PC-9 (cell line): ENCODE measurements around the gene IGDCC3. TPM values are rescaled to one million over a fixed set of nuclear protein-coding genes. Genes with fewer than 3 reads are reported as not detected.

Source experiments
- BruUV-seq: library from RNA; stranded (reverse); fragments of 400-500 nt; replicated peaks from 2 replicates; lab custom pipeline; 2021; lab: Mats Ljungman, UMichigan
- CTCF ChIA-PET: fragments of 300-600 bp; sonication (Branson Sonifier 250); formaldehyde crosslinking; loops from one replicate; lab custom pipeline; 2022; ENCODE audit warnings: antibody characterized with exemption; lab: Charles Lee
- POLR2A ChIA-PET: fragments of 300-600 bp; sonication (Branson Sonifier 250); formaldehyde crosslinking; loops from one replicate; lab custom pipeline; 2022; ENCODE audit warnings: antibody characterized with exemption; ENCODE audit not compliant: unreplicated experiment; lab: Charles Lee
- DNase-seq, 2 experiments: peaks; one replicate each; pipeline versions ENCODE4 v3.0.0 to v3.0.0-alpha.2; 2015 to 2022; ENCODE audit warnings: mixed read lengths in 1 of 2
- H2AFZ ChIP-seq: fragments of 200-600 bp; sonication (generic); 2 replicates; pipeline ENCODE4 v1.8.1; 2017; ENCODE audit warnings: antibody characterized with exemption
- H3F3A ChIP-seq: fragments of 200-600 bp; sonication (generic); 2 replicates; pipeline ENCODE4 v1.8.1; 2017; ENCODE audit warnings: antibody characterized with exemption, mild to moderate bottlenecking, low read depth; ENCODE audit not compliant: insufficient read depth
- H3K27ac ChIP-seq: fragments of 200-600 bp; sonication (generic); 2 replicates; pipeline ENCODE4 v1.6.1; 2016; ENCODE audit warnings: mixed run types
- H3K27me3 ChIP-seq: fragments of 200-600 bp; sonication (generic); 2 replicates; pipeline ENCODE4 v1.6.1; 2016; ENCODE audit warnings: low read depth, mixed run types; ENCODE audit not compliant: insufficient read depth
- H3K36me3 ChIP-seq: fragments of 200-600 bp; sonication (generic); 2 replicates; pipeline ENCODE4 v1.6.1; 2016; ENCODE audit warnings: low read depth, mixed run types
- H3K4me1 ChIP-seq: fragments of 200-600 bp; sonication (generic); replicated peaks from 2 replicates; pipeline ENCODE4 v1.6.1; 2016; ENCODE audit warnings: mixed run types; ENCODE audit not compliant: insufficient read depth
- H3K4me2 ChIP-seq: fragments of 200-600 bp; sonication (generic); 2 replicates; pipeline ENCODE4 v1.6.1; 2017; ENCODE audit warnings: mixed run types
- H3K4me3 ChIP-seq: fragments of 200-600 bp; sonication (generic); 2 replicates; pipeline ENCODE4 v1.6.1; 2016; ENCODE audit warnings: mixed run types
- H3K79me2 ChIP-seq: fragments of 200-600 bp; sonication (generic); 2 replicates; pipeline ENCODE4 v1.6.1; 2017; ENCODE audit warnings: low read depth, mixed run types
- H3K9me2 ChIP-seq: fragments of 200-600 bp; sonication (generic); 2 replicates; pipeline ENCODE4 v1.8.1; 2017; ENCODE audit warnings: mild to moderate bottlenecking; ENCODE audit not compliant: insufficient read depth
- H3K9me3 ChIP-seq: fragments of 200-600 bp; sonication (generic); 2 replicates; pipeline ENCODE4 v1.8.1; 2016; ENCODE audit warnings: low read depth; ENCODE audit not compliant: insufficient read depth
- H4K20me1 ChIP-seq: fragments of 200-600 bp; sonication (generic); 2 replicates; pipeline ENCODE4 v1.8.1; 2017; ENCODE audit not compliant: insufficient read depth
- EZH2 ChIP-seq: fragments of 200-600 bp; sonication (generic); IDR thresholded peaks from 2 replicates; pipeline ENCODE4 v1.8.0; 2017; ENCODE audit warnings: antibody characterized with exemption, low read depth
- intact Hi-C: fragments of 100-400 bp; cut with micrococcal nuclease; formaldehyde crosslinking; loops from one replicate; pipeline ENCODE4 v1.10.0; 2022; ENCODE audit not compliant: unreplicated experiment
- total RNA-seq: library from RNA; stranded (reverse); gene quantifications from 2 replicates; pipeline ENCODE4 v1.2.3, GENCODE V29; 2021
- TF ChIP-seq, protein P1 (sequence below): fragments of 200-600 bp; sonication (generic); conservative IDR thresholded peaks from 2 replicates; pipeline ENCODE4 v1.6.1; 2017; ENCODE audit warnings: mixed run types, antibody characterized with exemption, mild to moderate bottlenecking, moderate library complexity

The IGDCC3 gene
- total RNA-seq, 1 experiment from 2014 or later: 0.22 TPM

- no peak overlapping the region for H3K27ac ChIP-seq
- CTCF ChIA-PET: no interaction called here
- intact Hi-C loops: no loop called here
- POLR2A ChIA-PET: no interaction called here
- no TSS peak for BruUV-seq
- DNase-seq: no peak
- no peaks in the 10 kb centered on the region for H3K9me3 ChIP-seq
- no peak overlapping the region for H3K4me2 ChIP-seq
- no peaks in the 10 kb centered on the region for H3K4me1 ChIP-seq
- no peaks in the 10 kb centered on the region for H3K36me3 ChIP-seq
- no peaks in the 10 kb centered on the region for H3K27me3 ChIP-seq
- no peaks in the 10 kb centered on the region for H3F3A ChIP-seq
- H3K9me2 ChIP-seq: no peaks in the 10 kb centered on the region
- H4K20me1 ChIP-seq: no peaks in the 10 kb centered on the region
- no peak overlapping the region for H2AFZ ChIP-seq
- no peak overlapping the region for H3K4me3 ChIP-seq
- no peaks in the 10 kb centered on the region for H3K79me2 ChIP-seq
- no peak for TF ChIP-seq EZH2
- TF ChIP-seq, protein P1, sequence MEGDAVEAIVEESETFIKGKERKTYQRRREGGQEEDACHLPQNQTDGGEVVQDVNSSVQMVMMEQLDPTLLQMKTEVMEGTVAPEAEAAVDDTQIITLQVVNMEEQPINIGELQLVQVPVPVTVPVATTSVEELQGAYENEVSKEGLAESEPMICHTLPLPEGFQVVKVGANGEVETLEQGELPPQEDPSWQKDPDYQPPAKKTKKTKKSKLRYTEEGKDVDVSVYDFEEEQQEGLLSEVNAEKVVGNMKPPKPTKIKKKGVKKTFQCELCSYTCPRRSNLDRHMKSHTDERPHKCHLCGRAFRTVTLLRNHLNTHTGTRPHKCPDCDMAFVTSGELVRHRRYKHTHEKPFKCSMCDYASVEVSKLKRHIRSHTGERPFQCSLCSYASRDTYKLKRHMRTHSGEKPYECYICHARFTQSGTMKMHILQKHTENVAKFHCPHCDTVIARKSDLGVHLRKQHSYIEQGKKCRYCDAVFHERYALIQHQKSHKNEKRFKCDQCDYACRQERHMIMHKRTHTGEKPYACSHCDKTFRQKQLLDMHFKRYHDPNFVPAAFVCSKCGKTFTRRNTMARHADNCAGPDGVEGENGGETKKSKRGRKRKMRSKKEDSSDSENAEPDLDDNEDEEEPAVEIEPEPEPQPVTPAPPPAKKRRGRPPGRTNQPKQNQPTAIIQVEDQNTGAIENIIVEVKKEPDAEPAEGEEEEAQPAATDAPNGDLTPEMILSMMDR: no peak
Measured at GRCh38 chr15:65412556-65412955, 34.8 kb upstream of the IGDCC3 start.

DNA sequence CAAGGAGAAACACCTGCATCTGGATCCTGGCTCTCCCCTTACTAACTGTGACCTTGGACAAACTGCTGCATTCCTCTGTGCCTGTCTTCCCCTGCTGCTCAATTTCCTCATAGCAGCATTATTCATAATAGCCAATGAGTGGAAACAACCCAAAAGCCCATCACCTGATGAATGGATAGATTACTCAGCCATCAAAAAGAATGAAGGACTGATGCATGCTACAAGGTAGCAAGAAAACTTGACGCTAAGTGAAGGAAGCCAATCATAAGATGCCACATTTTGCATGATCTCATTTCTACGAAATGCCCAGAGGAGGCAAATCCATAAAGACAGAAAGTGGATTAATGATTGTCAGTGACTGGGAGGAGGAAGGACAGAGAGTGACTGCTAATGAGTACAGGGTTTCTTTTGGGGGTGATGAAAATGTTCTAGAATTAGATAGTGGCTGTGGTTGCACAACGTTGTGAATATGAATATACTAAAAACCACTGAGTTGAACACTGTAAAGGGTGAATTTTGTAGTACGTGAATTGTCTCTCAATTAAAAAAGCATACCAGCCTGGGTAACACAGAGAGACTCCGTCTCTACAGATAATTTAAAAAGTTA lies 33.8 kb upstream of the IGDCC3 start:
- H3K4me2 ChIP-seq: no peak overlapping the region
- H3K27ac ChIP-seq: no peak overlapping the region
- no peak overlapping the region for H2AFZ ChIP-seq
- CTCF ChIA-PET: no interaction called here
- no peaks in the 10 kb centered on the region for H3K27me3 ChIP-seq
- intact Hi-C loops: no loop called here
- no peaks in the 10 kb centered on the region for H3K9me2 ChIP-seq
- no peaks in the 10 kb centered on the region for H3K79me2 ChIP-seq
- POLR2A ChIA-PET: no interaction called here
- no TSS peak for BruUV-seq
- TF ChIP-seq EZH2: no peak
- TF ChIP-seq, protein P1: no peak
- H3K4me1 ChIP-seq: no peaks in the 10 kb centered on the region
- H3K36me3 ChIP-seq: no peaks in the 10 kb centered on the region
- H3K4me3 ChIP-seq: no peak overlapping the region
- DNase-seq: no peak
- H3K9me3 ChIP-seq: no peaks in the 10 kb centered on the region
- H3F3A ChIP-seq: no peaks in the 10 kb centered on the region
- no peaks in the 10 kb centered on the region for H4K20me1 ChIP-seq

GRCh38 chr15:65410972-65411371 lies 33.2 kb upstream of the IGDCC3 start:
- no peaks in the 10 kb centered on the region for H3K27me3 ChIP-seq
- intact Hi-C loops: no loop called here
- no peaks in the 10 kb centered on the region for H3K9me3 ChIP-seq
- BruUV-seq: no TSS peak
- H3K4me3 ChIP-seq: no peak overlapping the region
- no peak overlapping the region for H3K27ac ChIP-seq
- H3K9me2 ChIP-seq: no peaks in the 10 kb centered on the region
- H3K79me2 ChIP-seq: no peaks in the 10 kb centered on the region
- no peaks in the 10 kb centered on the region for H3F3A ChIP-seq
- H2AFZ ChIP-seq: no peak overlapping the region
- ChIA-PET POLR2A (no interaction called here), CTCF (no interaction called here)
- H3K36me3 ChIP-seq: no peaks in the 10 kb centered on the region
- TF ChIP-seq, protein P1: no peak
- no peak for TF ChIP-seq EZH2
- DNase-seq: no peak
- no peaks in the 10 kb centered on the region for H3K4me1 ChIP-seq
- H3K4me2 ChIP-seq: no peak overlapping the region
- no peaks in the 10 kb centered on the region for H4K20me1 ChIP-seq
